A549 (cell line): ENCODE measurements around the gene C8G.

Experiments used
- BHLHE40 ChIP-seq: IDR thresholded peaks from 2 replicates; pipeline ENCODE4 v1.6.1; 2012; ENCODE audit warnings: low read depth, low read length, inconsistent platforms
- CTCF ChIP-seq: fragments of >200 bp; sonication (Bioruptor Twin); formaldehyde crosslinking; IDR thresholded peaks from 3 replicates; pipeline ENCODE4 v1.5.1; 2016
- EP300 ChIP-seq, 2 experiments: fragments of >200 bp; sonication (Bioruptor Twin); formaldehyde crosslinking; IDR thresholded peaks; 2 replicates in 1 of 2; 3 replicates in 1 of 2; pipeline ENCODE4 v1.6.1; 2016 to 2017
- JUNB ChIP-seq: fragments of >200 bp; sonication (Bioruptor Twin); formaldehyde crosslinking; IDR thresholded peaks from 2 replicates; pipeline ENCODE4 v1.6.1; 2016
- MAX ChIP-seq: IDR thresholded peaks from 2 replicates; pipeline ENCODE4 v1.6.1; 2012
- MAZ ChIP-seq: fragments of 150-350 bp; IDR thresholded peaks from 2 replicates; pipeline ENCODE4 v1.6.1; 2014; ENCODE audit warnings: antibody characterized with exemption, low read depth, low read length, borderline replicate concordance
- MYC ChIP-seq: IDR thresholded peaks from 2 replicates; pipeline ENCODE4 v1.6.1; 2012; ENCODE audit warnings: mild to moderate bottlenecking, inconsistent platforms, low read length, improper control_type of control experiment, borderline replicate concordance
- PBX3 ChIP-seq: IDR thresholded peaks from 2 replicates; pipeline ENCODE4 v1.6.1; 2012
- POLR2A ChIP-seq: IDR thresholded peaks from 2 replicates; pipeline ENCODE4 v1.6.1; 2012; ENCODE audit warnings: mild to moderate bottlenecking, low read length
- RARB ChIP-seq: fragments of 250-450 bp; sonication (Bioruptor Pico); IDR thresholded peaks from 2 replicates; pipeline ENCODE4 v1.8.0; 2021; ENCODE audit warnings: mild to moderate bottlenecking, moderate library complexity
- RCOR1 ChIP-seq: fragments of 150-350 bp; IDR thresholded peaks from 2 replicates; pipeline ENCODE4 v1.6.1; 2014; ENCODE audit warnings: antibody characterized with exemption, low read length, low read depth
- REST ChIP-seq: fragments of 200-600 bp; sonication (generic); IDR thresholded peaks from 2 replicates; pipeline ENCODE4 v1.6.1; 2016; ENCODE audit warnings: antibody characterized with exemption, mild to moderate bottlenecking, moderate library complexity
- USF2 ChIP-seq: fragments of 450-650 bp; IDR thresholded peaks from 2 replicates; pipeline ENCODE4 v1.6.1; 2014; ENCODE audit warnings: antibody characterized with exemption

- TF ChIP-seq CTCF (no peak), MAX (no peak), RARB (CRISPR knock-in tag) (no peak), REST (no peak), MYC (no peak), EP300 (IDR thresholded peaks at IDR 0.05) (no peak), RCOR1 (no peak), POLR2A (no peak), JUNB (no peak), BHLHE40 (no peak), PBX3 (no peak), USF2 (no peak), MAZ (no peak)
Observed at GRCh38 chr9:136969150-136969549, 24.1 kb downstream of the C8G start.
